ENCODE results near the gene TSC2.
"Not testable (repeated sequence)": the region's sequence is repeated elsewhere in the genome, so short reads cannot be mapped to it uniquely, and the experiment has no call there.

The TSC2 gene

GRCh38 chr16:2033057-2033908 is 14.5 kb upstream of the TSC2 start:
- H3K27me3 ChIP-seq: no peaks in the 10 kb centered on the region
- peaks cover 17% of the 10 kb centered on the region for H3K4me1 ChIP-seq
- no peaks in the 10 kb centered on the region for H3K9me3 ChIP-seq
- TF ChIP-seq CTCF (IDR thresholded peaks at IDR 0.05; ENCODE audit: low read depth, low read length): no peak
- DNase-seq: no peak
- H3K4me3 ChIP-seq (ENCODE audit: low read depth, low read length): no peak overlapping the region
- no peaks in the 10 kb centered on the region for H3K36me3 ChIP-seq

- H3K27me3 ChIP-seq; DNase-seq; H3K4me3 ChIP-seq (ENCODE audit: low read depth, low read length); H3K36me3 ChIP-seq; H3K9me3 ChIP-seq: not testable (repeated sequence)
- peaks cover 24% of the 10 kb centered on the region for H3K4me1 ChIP-seq
Observed at GRCh38 chr16:2033909-2034695, 13.7 kb upstream of the TSC2 start.

- DNase-seq: no peak
- TF ChIP-seq CTCF (IDR thresholded peaks at IDR 0.05; ENCODE audit: low read depth, low read length): no peak
- H3K4me1 ChIP-seq: peaks cover 32% of the 10 kb centered on the region
- H3K4me3 ChIP-seq (ENCODE audit: low read depth, low read length): no peak overlapping the region
- no peaks in the 10 kb centered on the region for H3K36me3 ChIP-seq
- no peaks in the 10 kb centered on the region for H3K27me3 ChIP-seq
- no peaks in the 10 kb centered on the region for H3K9me3 ChIP-seq
Observed at GRCh38 chr16:2034696-2035430, 12.9 kb upstream of the TSC2 start.

- Histone ChIP-seq H3K27me3 (no peaks in the 10 kb centered on the region), H3K9me3 (no peaks in the 10 kb centered on the region), H3K4me3 (ENCODE audit: low read depth, low read length) (no peak overlapping the region), H3K4me1 (peaks cover 39% of the 10 kb centered on the region), H3K36me3 (no peaks in the 10 kb centered on the region)
- DNase-seq: peak; percentile 77
- no peak for TF ChIP-seq CTCF (IDR thresholded peaks at IDR 0.05; ENCODE audit: low read depth, low read length)
Observed at GRCh38 chr16:2035431-2036199, 12.2 kb upstream of the TSC2 start.

- no peaks in the 10 kb centered on the region for H3K36me3 ChIP-seq
- no peaks in the 10 kb centered on the region for H3K27me3 ChIP-seq
- peaks cover 45% of the 10 kb centered on the region for H3K4me1 ChIP-seq
- no peak overlapping the region for H3K4me3 ChIP-seq (ENCODE audit: low read depth, low read length)
- TF ChIP-seq CTCF (IDR thresholded peaks at IDR 0.05; ENCODE audit: low read depth, low read length): no peak
- no peak for DNase-seq
- no peaks in the 10 kb centered on the region for H3K9me3 ChIP-seq
Observed at GRCh38 chr16:2036200-2036966, 11.4 kb upstream of the TSC2 start.

All from BE2C (cell line).